ENCODE measurements around the gene NOTCH2.
"Not testable (repeated sequence)": the region's sequence is repeated elsewhere in the genome, so short reads cannot be mapped to it uniquely, and the experiment has no call there.

DNA sequence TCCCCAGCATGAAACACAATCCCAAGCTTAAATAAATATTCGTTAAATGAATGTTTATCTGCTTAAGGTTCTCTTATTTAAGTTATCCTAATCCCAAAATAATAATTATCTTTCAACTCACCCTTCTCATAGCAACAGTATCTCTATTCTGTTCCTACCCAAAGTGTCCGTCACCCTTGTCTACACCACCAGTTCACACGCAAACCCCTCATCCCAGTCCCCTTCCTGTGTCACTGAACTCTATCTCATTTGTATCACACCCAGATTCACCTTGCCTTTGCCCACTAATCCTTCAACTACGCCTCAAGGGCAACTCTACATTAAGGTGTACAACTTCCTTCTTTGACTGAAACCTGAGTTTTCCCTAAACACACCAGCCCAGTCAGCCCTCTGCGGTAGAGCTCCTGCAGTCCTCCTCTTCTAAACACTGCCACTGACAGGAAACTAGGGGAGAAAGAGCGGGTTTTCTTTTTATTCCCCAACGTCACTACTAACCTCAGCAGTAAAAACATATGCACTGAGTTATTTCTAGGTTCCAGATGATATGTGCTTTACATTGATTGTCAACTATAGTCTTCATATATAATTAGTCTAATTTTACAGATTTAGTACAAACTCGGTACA, 92.2 kb downstream of the NOTCH2 start:
- TF ChIP-seq, protein P1, sequence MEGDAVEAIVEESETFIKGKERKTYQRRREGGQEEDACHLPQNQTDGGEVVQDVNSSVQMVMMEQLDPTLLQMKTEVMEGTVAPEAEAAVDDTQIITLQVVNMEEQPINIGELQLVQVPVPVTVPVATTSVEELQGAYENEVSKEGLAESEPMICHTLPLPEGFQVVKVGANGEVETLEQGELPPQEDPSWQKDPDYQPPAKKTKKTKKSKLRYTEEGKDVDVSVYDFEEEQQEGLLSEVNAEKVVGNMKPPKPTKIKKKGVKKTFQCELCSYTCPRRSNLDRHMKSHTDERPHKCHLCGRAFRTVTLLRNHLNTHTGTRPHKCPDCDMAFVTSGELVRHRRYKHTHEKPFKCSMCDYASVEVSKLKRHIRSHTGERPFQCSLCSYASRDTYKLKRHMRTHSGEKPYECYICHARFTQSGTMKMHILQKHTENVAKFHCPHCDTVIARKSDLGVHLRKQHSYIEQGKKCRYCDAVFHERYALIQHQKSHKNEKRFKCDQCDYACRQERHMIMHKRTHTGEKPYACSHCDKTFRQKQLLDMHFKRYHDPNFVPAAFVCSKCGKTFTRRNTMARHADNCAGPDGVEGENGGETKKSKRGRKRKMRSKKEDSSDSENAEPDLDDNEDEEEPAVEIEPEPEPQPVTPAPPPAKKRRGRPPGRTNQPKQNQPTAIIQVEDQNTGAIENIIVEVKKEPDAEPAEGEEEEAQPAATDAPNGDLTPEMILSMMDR (conservative IDR thresholded peaks at IDR 0.05; ENCODE audit: low read depth, low read length), result not testable (repeated sequence)
- not testable (repeated sequence) for TF ChIP-seq EZH2 (IDR thresholded peaks at IDR 0.05; ENCODE audit: borderline replicate concordance, low read depth, low read length, poor library complexity, severe bottlenecking)
